Kidney epithelial cell (primary cell): ENCODE measurements around the gene YPEL1. TPM values are rescaled to one million over a fixed set of nuclear protein-coding genes. Genes with fewer than 3 reads are reported as not detected.

ENCODE experiments used
- DNase-seq: peaks from one replicate; pipeline ENCODE4 v3.0.0-alpha.2; 2010; ENCODE audit warnings: low read depth
- H3K27me3 ChIP-seq: 2 replicates; pipeline ENCODE4 v1.6.0; 2011; ENCODE audit warnings: low read length; ENCODE audit not compliant: control insufficient read depth, insufficient read depth
- H3K36me3 ChIP-seq: 2 replicates; pipeline ENCODE4 v1.5.1; 2011; ENCODE audit warnings: low read length; ENCODE audit not compliant: control insufficient read depth, insufficient read depth
- H3K4me3 ChIP-seq: 2 replicates; pipeline ENCODE4 v1.5.1; 2011; ENCODE audit warnings: low read depth, mild to moderate bottlenecking, control low read depth, low read length
- total RNA-seq: library from RNA; depleted of rRNA; stranded (reverse); fragments of >200 nt; gene quantifications from 2 replicates; pipeline ENCODE4 v1.2.3, GENCODE V29; 2015
- TF ChIP-seq, protein P1 (sequence below): IDR thresholded peaks from 2 replicates; pipeline ENCODE4 v1.5.1; 2011; ENCODE audit warnings: mild to moderate bottlenecking, moderate library complexity, low read length, control low read depth, inconsistent platforms; ENCODE audit not compliant: insufficient read depth, poor library complexity, severe bottlenecking

The YPEL1 gene
- total RNA-seq, 1 donor from 2014 or later: 4.9 TPM

DNA sequence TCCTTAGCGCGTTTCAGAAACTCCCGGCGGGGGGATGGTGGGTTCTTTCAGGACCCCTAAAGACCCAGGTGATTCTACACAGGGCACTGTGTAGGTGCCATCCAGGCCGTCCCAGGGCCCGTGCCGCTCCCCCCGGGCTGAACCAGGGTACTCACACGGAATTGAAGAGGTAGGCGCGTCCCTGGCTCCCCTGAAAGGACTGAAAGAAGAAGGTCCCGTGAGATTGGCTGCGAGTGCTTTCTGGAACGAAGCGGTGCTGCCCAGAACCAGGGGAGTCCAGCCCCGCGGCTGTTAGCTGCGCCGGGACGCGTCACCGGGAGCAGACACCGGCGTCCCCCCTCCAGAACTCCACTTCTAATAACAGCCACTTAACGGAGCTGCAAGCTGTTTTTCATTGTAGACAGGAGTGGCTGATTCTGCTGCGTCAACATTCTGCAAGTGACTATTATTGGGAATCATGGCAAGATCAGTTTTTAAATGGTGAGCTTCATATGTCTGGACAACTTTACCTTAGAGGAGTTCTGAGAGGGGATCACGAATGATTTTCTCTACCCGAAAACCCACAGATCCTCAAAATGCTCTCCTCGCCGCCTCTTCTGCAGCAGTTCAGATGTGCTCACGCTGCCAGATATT, 31.8 kb downstream of the YPEL1 start:
- Histone ChIP-seq H3K4me3 (no peak overlapping the region), H3K27me3 (no peaks in the 10 kb centered on the region)
- TF ChIP-seq, protein P1, sequence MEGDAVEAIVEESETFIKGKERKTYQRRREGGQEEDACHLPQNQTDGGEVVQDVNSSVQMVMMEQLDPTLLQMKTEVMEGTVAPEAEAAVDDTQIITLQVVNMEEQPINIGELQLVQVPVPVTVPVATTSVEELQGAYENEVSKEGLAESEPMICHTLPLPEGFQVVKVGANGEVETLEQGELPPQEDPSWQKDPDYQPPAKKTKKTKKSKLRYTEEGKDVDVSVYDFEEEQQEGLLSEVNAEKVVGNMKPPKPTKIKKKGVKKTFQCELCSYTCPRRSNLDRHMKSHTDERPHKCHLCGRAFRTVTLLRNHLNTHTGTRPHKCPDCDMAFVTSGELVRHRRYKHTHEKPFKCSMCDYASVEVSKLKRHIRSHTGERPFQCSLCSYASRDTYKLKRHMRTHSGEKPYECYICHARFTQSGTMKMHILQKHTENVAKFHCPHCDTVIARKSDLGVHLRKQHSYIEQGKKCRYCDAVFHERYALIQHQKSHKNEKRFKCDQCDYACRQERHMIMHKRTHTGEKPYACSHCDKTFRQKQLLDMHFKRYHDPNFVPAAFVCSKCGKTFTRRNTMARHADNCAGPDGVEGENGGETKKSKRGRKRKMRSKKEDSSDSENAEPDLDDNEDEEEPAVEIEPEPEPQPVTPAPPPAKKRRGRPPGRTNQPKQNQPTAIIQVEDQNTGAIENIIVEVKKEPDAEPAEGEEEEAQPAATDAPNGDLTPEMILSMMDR: no peak

DNA sequence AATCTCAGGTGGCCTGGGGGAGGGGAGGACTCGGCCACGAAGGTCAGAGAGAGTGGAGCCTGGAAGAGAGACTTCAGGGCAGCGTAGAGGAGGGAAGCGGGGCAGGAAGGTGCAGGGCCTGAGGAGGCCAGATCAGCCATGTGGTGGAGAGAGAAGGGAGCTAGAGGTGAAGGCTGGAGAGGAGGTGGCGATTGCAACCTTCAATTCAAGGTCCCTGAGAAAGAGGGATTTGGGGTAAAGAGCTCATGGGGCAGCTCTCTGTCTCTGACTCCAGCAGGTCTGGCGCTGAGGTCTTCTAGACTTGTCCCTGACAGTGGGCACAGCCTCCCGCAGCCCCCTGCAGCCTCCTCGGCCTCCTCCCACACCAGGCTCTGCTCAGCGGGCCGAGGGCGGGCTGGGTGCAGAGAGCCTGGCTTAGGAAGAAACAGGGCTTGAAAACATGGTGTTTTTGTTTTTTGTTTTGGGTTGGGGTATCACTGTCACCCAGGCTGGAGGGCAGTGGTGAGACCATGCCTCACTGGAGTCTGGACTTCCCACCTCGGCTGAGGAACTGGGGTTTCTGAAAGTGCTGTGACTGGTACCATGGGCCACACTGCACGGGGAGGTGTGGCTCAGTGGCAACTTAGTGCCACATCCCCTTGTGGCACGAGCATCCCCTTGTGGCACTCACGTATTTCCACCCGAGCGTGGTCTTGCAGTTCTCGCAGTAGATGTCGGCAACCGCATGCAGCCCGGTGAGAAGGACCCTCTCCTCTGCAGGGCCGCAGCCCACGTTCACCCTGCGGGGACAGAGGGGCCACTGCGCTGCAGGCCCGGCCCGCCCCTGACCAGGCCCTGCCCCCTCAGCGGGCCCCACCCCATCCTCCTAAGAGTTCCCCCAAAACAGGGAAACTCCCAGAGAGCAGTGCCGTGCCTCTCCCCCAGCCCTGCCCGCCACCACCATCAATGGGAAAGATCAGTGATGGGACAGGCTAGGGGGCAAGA, 32.6 kb downstream of the YPEL1 start:
- Histone ChIP-seq H3K27me3 (no peaks in the 10 kb centered on the region), H3K4me3 (no peak overlapping the region), H3K36me3 (no peaks in the 10 kb centered on the region)
- TF ChIP-seq, protein P1: no peak
- DNase-seq: no peak

More for the DNA sequence above, 31.8 kb downstream of the YPEL1 start:
- no peak for DNase-seq
- no peaks in the 10 kb centered on the region for H3K36me3 ChIP-seq

DNA sequence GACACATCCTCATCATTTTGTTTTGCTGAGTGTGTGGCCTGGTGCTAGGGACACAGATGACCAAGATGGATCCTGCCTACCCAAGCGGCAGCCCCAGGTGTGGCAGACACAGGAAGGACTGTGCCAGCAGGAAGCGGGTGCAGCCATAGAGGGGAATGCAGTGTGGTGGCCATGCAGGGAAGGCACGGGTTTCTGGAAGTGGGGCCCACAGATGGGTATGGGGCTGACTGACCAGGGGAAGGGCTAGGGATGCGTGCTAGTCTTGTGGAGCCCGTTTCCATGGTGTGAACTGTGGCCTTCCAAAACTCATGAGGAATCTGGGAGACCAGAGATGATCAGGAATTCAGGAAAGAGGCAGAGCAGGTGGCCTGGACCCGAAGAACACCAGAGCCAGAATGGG, 33.5 kb downstream of the YPEL1 start:
- Histone ChIP-seq H3K36me3 (no peaks in the 10 kb centered on the region), H3K27me3 (no peaks in the 10 kb centered on the region), H3K4me3 (no peak overlapping the region)
- no peak for DNase-seq
- TF ChIP-seq, protein P1: no peak

DNA sequence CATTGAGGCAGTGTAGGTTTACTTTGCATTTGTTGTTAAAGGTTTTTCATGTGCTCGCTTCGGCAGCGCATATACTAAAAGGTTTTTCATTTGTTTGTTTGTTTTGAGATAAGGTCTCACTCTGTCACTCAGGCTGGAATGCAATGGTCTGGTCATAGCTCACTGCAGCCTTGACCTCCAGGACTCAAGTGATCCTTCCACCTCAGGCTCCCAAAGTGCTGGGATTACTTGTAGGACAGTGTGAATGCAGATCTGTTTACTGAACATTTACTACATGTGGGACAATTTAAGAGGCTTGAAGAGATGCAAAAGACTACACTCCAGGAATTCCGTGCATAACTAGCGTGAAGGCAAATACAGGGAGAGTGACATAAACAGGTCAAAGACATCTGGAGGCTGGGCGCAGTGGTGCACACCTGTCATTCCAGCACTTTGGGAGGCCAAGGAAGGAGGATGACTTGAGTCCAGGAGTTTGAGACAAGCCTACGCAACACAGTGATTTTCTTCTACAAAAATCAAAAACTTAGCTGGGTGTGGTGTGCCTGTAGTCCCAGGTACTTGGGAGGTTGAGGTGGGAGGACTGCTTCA, 34.1 kb downstream of the YPEL1 start:
- H3K27me3 ChIP-seq: no peaks in the 10 kb centered on the region
- no peaks in the 10 kb centered on the region for H3K36me3 ChIP-seq
- no peak for DNase-seq
- TF ChIP-seq, protein P1: no peak
- no peak overlapping the region for H3K4me3 ChIP-seq

DNA sequence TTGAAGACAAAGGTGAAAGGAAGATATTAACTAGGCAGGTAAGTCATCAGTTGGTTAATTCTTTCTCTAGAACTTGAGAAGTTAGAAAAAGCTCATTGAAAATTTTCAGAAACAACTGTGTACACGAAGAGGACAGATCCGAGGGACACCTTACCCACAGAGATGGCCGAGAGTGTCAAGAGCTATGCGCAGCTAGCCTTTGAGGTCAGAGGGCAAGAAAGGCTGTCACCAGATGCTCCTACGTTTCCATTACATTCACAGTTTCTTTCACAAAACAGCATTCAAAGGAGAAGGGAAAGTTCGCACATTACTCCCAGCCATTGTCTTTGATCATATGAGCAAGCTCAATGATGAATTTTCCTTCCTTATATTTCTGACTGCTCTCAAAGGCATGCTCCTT, 34.8 kb downstream of the YPEL1 start:
- no peak for DNase-seq
- no peak overlapping the region for H3K4me3 ChIP-seq
- no peaks in the 10 kb centered on the region for H3K27me3 ChIP-seq
- H3K36me3 ChIP-seq: no peaks in the 10 kb centered on the region
- TF ChIP-seq, protein P1: no peak
